ENCODE measurements around the gene VAV2. TPM values are rescaled to one million over a fixed set of nuclear protein-coding genes. Genes with fewer than 3 reads are reported as not detected.

The VAV2 gene
- total RNA-seq, 2 donors from 2014 or later, result 3.4 to 6.0 TPM

DNA sequence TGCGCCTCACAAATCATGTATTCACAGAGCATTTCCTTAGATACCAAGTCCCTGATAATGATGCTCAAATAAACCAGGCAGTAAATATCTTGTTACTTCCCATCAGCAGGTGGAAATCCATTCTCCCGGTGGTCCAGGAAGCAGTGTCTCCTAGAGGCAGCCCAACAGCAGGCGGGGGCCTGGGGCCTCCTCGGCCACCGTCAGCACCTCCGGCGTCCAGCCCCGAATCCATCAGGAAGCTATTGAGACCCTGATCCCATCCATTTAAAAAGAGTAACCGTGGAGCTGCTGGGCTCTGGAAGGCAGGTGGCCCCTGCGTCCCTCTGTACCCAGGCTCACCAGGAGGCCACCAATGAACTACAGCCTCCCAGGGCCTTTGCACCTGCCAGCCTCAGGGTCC, 54.0 kb downstream of the VAV2 start:
- DNase-seq (ENCODE audit: low spot score), result no peak
- Histone ChIP-seq H3K27me3 (no peaks in the 10 kb centered on the region), H3K4me3 (no peak overlapping the region), H3K9me3 (no peaks in the 10 kb centered on the region), H3K36me3 (no peaks in the 10 kb centered on the region), H3K4me1 (peaks cover 0 to 21% of the 10 kb centered on the region in 2 donors), H3K27ac (no peak overlapping the region)
- TF ChIP-seq, protein P1, sequence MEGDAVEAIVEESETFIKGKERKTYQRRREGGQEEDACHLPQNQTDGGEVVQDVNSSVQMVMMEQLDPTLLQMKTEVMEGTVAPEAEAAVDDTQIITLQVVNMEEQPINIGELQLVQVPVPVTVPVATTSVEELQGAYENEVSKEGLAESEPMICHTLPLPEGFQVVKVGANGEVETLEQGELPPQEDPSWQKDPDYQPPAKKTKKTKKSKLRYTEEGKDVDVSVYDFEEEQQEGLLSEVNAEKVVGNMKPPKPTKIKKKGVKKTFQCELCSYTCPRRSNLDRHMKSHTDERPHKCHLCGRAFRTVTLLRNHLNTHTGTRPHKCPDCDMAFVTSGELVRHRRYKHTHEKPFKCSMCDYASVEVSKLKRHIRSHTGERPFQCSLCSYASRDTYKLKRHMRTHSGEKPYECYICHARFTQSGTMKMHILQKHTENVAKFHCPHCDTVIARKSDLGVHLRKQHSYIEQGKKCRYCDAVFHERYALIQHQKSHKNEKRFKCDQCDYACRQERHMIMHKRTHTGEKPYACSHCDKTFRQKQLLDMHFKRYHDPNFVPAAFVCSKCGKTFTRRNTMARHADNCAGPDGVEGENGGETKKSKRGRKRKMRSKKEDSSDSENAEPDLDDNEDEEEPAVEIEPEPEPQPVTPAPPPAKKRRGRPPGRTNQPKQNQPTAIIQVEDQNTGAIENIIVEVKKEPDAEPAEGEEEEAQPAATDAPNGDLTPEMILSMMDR (IDR thresholded peaks at IDR 0.05), result no peak

GRCh38 chr9:133937120-133937519, 55.0 kb downstream of the VAV2 start:
- Histone ChIP-seq H3K4me3 (no peak overlapping the region), H3K4me1 (peaks cover 0 to 26% of the 10 kb centered on the region in 2 donors), H3K27ac (no peak overlapping the region), H3K36me3 (no peaks in the 10 kb centered on the region), H3K27me3 (no peaks in the 10 kb centered on the region), H3K9me3 (no peaks in the 10 kb centered on the region)
- no peak for DNase-seq (ENCODE audit: low spot score)
- TF ChIP-seq, protein P1 (IDR thresholded peaks at IDR 0.05), result no peak

- TF ChIP-seq, protein P1 (IDR thresholded peaks at IDR 0.05), result no peak
- peak; percentile 83 for DNase-seq (ENCODE audit: low spot score)
- peak overlapping the region; percentile 60 to 73 for H3K27ac ChIP-seq
- no peaks in the 10 kb centered on the region for H3K27me3 ChIP-seq
- H3K4me1 ChIP-seq, result peaks cover 0 to 26% of the 10 kb centered on the region in 2 donors
- no peaks in the 10 kb centered on the region for H3K9me3 ChIP-seq
- H3K36me3 ChIP-seq, result no peaks in the 10 kb centered on the region
- peak overlapping the region in 1 of 2 donors; percentile 11 for H3K4me3 ChIP-seq
These were observed 56.7 kb downstream of the VAV2 start for GRCh38 chr9:133935328-133936005.

DNA sequence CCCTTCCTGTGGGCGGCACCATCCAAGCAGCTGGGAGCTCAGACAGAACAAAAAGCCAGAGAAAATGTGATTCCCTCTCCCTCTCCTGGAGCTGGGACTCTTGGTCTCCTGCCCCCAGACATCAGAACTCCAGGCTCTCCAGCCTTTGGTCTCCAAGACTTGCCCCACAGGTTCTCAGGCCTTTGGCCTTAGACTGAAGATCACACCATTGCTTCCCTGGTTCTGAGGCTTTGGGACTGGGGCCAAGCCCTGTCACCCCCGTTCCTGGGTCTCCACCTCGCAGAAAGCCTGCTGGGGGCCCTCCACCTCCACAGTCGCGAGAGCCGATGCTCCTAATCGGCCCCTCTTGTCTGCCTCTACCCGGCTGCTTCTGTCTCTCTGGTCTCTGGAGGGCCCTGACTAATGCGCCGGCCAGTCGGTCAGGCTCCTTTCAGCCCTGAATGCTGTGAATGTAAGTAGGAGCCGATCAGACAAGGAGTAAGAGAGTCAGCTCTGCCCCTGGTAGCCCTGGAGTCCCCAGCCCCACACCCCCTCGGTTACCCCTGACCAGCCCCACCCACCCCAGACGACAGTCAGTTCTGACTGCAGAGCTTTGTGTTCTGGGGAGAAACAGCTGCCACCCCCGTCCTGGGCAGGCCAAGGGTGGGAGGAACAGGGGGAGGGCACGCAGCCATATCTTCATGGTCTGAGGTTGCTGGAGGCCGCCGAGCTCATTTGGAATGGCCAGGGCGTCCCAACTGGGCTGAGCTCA, 57.5 kb downstream of the VAV2 start:
- Histone ChIP-seq H3K27ac (peak overlapping the region; percentile 60 to 73), H3K36me3 (no peaks in the 10 kb centered on the region), H3K9me3 (no peaks in the 10 kb centered on the region), H3K27me3 (no peaks in the 10 kb centered on the region), H3K4me1 (peaks cover 0 to 26% of the 10 kb centered on the region in 2 donors), H3K4me3 (no peak overlapping the region)
- DNase-seq (ENCODE audit: low spot score), result peak; percentile 76
- TF ChIP-seq, protein P1 (IDR thresholded peaks at IDR 0.05), result no peak

DNA sequence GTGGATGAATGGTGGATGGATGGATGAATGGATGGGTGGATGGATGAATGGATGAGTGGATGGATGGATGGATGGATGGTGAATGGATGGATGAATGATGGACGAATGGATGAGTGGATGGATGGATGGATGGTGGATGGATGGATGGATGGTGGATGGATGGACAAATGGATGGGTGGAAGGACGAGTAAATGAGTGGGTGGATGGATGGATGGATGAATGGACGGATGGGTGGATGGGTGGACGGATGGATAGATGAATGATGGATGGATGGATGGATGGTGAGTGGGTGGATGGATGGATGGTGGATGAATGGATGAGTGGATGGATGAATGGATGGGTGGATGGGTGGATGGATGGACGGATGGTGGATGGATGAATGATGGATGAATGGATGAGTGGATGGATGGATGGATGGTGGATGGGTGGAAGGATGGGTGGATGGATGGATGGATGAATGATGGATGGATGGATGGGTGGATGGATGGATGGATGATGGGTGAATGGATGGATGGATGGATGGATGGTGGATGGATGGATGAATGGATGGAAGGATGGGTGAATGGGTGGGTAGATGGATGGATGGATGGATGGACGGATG, 58.6 kb downstream of the VAV2 start:
- Histone ChIP-seq H3K27ac (no peak overlapping the region), H3K4me3 (no peak overlapping the region), H3K9me3 (no peaks in the 10 kb centered on the region), H3K4me1 (peaks cover 0 to 26% of the 10 kb centered on the region in 2 donors), H3K36me3 (no peaks in the 10 kb centered on the region), H3K27me3 (no peaks in the 10 kb centered on the region)
- DNase-seq (ENCODE audit: low spot score), result no peak
- TF ChIP-seq, protein P1 (IDR thresholded peaks at IDR 0.05), result no peak
